ENCODE measurements around the gene KIAA1586.
"Not testable (repeated sequence)": the region's sequence is repeated elsewhere in the genome, so short reads cannot be mapped to it uniquely, and the experiment has no call there.

KIAA1586 gene

GRCh38 chr6:57074383-57074782, 27.9 kb downstream of the KIAA1586 start:
- H3K4me1 ChIP-seq (ENCODE audit: control insufficient read depth, insufficient read depth, low read length), result peaks cover 32% of the 10 kb centered on the region
- peaks cover 79% of the 10 kb centered on the region for H3K27me3 ChIP-seq (ENCODE audit: control insufficient read depth, insufficient read depth, low read length)
- no peak overlapping the region for H3K27ac ChIP-seq (ENCODE audit: low read depth, low read length)
- no peak overlapping the region for H3K4me3 ChIP-seq (ENCODE audit: low read depth, low read length)
- H3K9ac ChIP-seq (ENCODE audit: low read length), result no peak overlapping the region
- H3K36me3 ChIP-seq (ENCODE audit: control insufficient read depth, insufficient read depth, low read length), result no peaks in the 10 kb centered on the region
- no peaks in the 10 kb centered on the region; the same call in 1 of the 2 replicates for H3K9me3 ChIP-seq (ENCODE audit: control insufficient read depth, insufficient read depth, low read depth, low read length)

GRCh38 chr6:57075092-57075491, 28.6 kb downstream of the KIAA1586 start:
- Histone ChIP-seq H3K9ac (ENCODE audit: low read length) (no peak overlapping the region), H3K9me3 (ENCODE audit: control insufficient read depth, insufficient read depth, low read depth, low read length) (no peaks in the 10 kb centered on the region; the same call in 1 of the 2 replicates), H3K36me3 (ENCODE audit: control insufficient read depth, insufficient read depth, low read length) (no peaks in the 10 kb centered on the region)

GRCh38 chr6:57078531-57079207, 32.2 kb downstream of the KIAA1586 start:
- H3K4me1 ChIP-seq (ENCODE audit: control insufficient read depth, insufficient read depth, low read length), result peaks cover 16% of the 10 kb centered on the region
- H3K9ac ChIP-seq (ENCODE audit: low read length), result no peak overlapping the region
- H3K36me3 ChIP-seq (ENCODE audit: control insufficient read depth, insufficient read depth, low read length), result no peaks in the 10 kb centered on the region
- H3K27ac ChIP-seq (ENCODE audit: low read depth, low read length), result no peak overlapping the region
- no peaks in the 10 kb centered on the region for H3K9me3 ChIP-seq (ENCODE audit: control insufficient read depth, insufficient read depth, low read depth, low read length)
- peaks cover 38% of the 10 kb centered on the region for H3K27me3 ChIP-seq (ENCODE audit: control insufficient read depth, insufficient read depth, low read length)
- no peak overlapping the region for H3K4me3 ChIP-seq (ENCODE audit: low read depth, low read length)

More at GRCh38 chr6:57075092-57075491, 28.6 kb downstream of the KIAA1586 start:
- no peak overlapping the region for H3K4me3 ChIP-seq (ENCODE audit: low read depth, low read length)
- peaks cover 26% of the 10 kb centered on the region for H3K4me1 ChIP-seq (ENCODE audit: control insufficient read depth, insufficient read depth, low read length)
- H3K27me3 ChIP-seq (ENCODE audit: control insufficient read depth, insufficient read depth, low read length), result peaks cover 73% of the 10 kb centered on the region
- H3K27ac ChIP-seq (ENCODE audit: low read depth, low read length), result no peak overlapping the region

- no peak overlapping the region for H3K9ac ChIP-seq (ENCODE audit: low read length)
- no peaks in the 10 kb centered on the region for H3K27me3 ChIP-seq (ENCODE audit: control insufficient read depth, insufficient read depth, low read length)
- H3K4me3 ChIP-seq (ENCODE audit: low read depth, low read length), result no peak overlapping the region
- no peaks in the 10 kb centered on the region for H3K36me3 ChIP-seq (ENCODE audit: control insufficient read depth, insufficient read depth, low read length)
- H3K9me3 ChIP-seq (ENCODE audit: control insufficient read depth, insufficient read depth, low read depth, low read length), result no peaks in the 10 kb centered on the region
- no peak overlapping the region for H3K27ac ChIP-seq (ENCODE audit: low read depth, low read length)
- peaks cover 15% of the 10 kb centered on the region; the same call in 1 of the 2 replicates for H3K4me1 ChIP-seq (ENCODE audit: control insufficient read depth, insufficient read depth, low read length)
These were observed 39.0 kb downstream of the KIAA1586 start for GRCh38 chr6:57085471-57085870.

- Histone ChIP-seq H3K4me1 (ENCODE audit: control insufficient read depth, insufficient read depth, low read length) (peaks cover 19% of the 10 kb centered on the region; the same call in 1 of the 2 replicates), H3K27ac (ENCODE audit: low read depth, low read length) (no peak overlapping the region), H3K9ac (ENCODE audit: low read length) (no peak overlapping the region), H3K4me3 (ENCODE audit: low read depth, low read length) (no peak overlapping the region), H3K36me3 (ENCODE audit: control insufficient read depth, insufficient read depth, low read length) (0 out of 2 replicates have a peak, but pooled peaks cover 2% of the 10 kb centered on the region), H3K9me3 (ENCODE audit: control insufficient read depth, insufficient read depth, low read depth, low read length) (no peaks in the 10 kb centered on the region), H3K27me3 (ENCODE audit: control insufficient read depth, insufficient read depth, low read length) (no peaks in the 10 kb centered on the region)
These were observed 40.4 kb downstream of the KIAA1586 start for GRCh38 chr6:57086843-57087242.

- Histone ChIP-seq H3K27ac (ENCODE audit: low read depth, low read length) (no peak overlapping the region), H3K4me3 (ENCODE audit: low read depth, low read length) (no peak overlapping the region), H3K4me1 (ENCODE audit: control insufficient read depth, insufficient read depth, low read length) (peaks cover 15% of the 10 kb centered on the region; the same call in 1 of the 2 replicates), H3K27me3 (ENCODE audit: control insufficient read depth, insufficient read depth, low read length) (no peaks in the 10 kb centered on the region), H3K9ac (ENCODE audit: low read length) (no peak overlapping the region), H3K9me3 (ENCODE audit: control insufficient read depth, insufficient read depth, low read depth, low read length) (no peaks in the 10 kb centered on the region), H3K36me3 (ENCODE audit: control insufficient read depth, insufficient read depth, low read length) (peaks cover 13% of the 10 kb centered on the region; the same call in 1 of the 2 replicates)
These were observed 41.4 kb downstream of the KIAA1586 start for GRCh38 chr6:57087916-57088315.

GRCh38 chr6:57089265-57089664, 42.8 kb downstream of the KIAA1586 start:
- H3K4me1 ChIP-seq (ENCODE audit: control insufficient read depth, insufficient read depth, low read length), result peaks cover 14% of the 10 kb centered on the region; the same call in 1 of the 2 replicates
- H3K4me3 ChIP-seq (ENCODE audit: low read depth, low read length), result peak overlapping the region; percentile 72
- H3K9ac ChIP-seq (ENCODE audit: low read length), result no peak overlapping the region
- no peaks in the 10 kb centered on the region for H3K9me3 ChIP-seq (ENCODE audit: control insufficient read depth, insufficient read depth, low read depth, low read length)
- no peak overlapping the region for H3K27ac ChIP-seq (ENCODE audit: low read depth, low read length)
- no peaks in the 10 kb centered on the region for H3K27me3 ChIP-seq (ENCODE audit: control insufficient read depth, insufficient read depth, low read length)
- peaks cover 19% of the 10 kb centered on the region for H3K36me3 ChIP-seq (ENCODE audit: control insufficient read depth, insufficient read depth, low read length)

- H3K27ac ChIP-seq (ENCODE audit: low read depth, low read length), result peak within 1 kb of the TSS; percentile 7; the same call in 1 of the 2 replicates
- H3K36me3 ChIP-seq (ENCODE audit: control insufficient read depth, insufficient read depth, low read length), result peaks cover 22% of the 10 kb centered on the region
- peak within 1 kb of the TSS; percentile 80 for H3K9ac ChIP-seq (ENCODE audit: low read length)
- H3K4me3 ChIP-seq (ENCODE audit: low read depth, low read length), result peak within 1 kb of the TSS; percentile 72
- no peaks in the 10 kb centered on the region for H3K9me3 ChIP-seq (ENCODE audit: control insufficient read depth, insufficient read depth, low read depth, low read length)
- H3K27me3 ChIP-seq (ENCODE audit: control insufficient read depth, insufficient read depth, low read length), result no peaks in the 10 kb centered on the region
- peaks cover 14% of the 10 kb centered on the region; the same call in 1 of the 2 replicates for H3K4me1 ChIP-seq (ENCODE audit: control insufficient read depth, insufficient read depth, low read length)
These were observed 43.4 kb downstream of the KIAA1586 start, which contains the start of gene ZNF451 for GRCh38 chr6:57089687-57090457. ZNF451 (plus strand) TSS chr6:57090188; CDS start chr6:57090254, 66 bp downstream.

- 0 out of 2 replicates have a peak overlapping the region, but pooled peaks have one; percentile 7 for H3K27ac ChIP-seq (ENCODE audit: low read depth, low read length)
- H3K36me3 ChIP-seq (ENCODE audit: control insufficient read depth, insufficient read depth, low read length), result peaks cover 23% of the 10 kb centered on the region
- not testable (repeated sequence) for H3K4me3 ChIP-seq (ENCODE audit: low read depth, low read length); H3K9me3 ChIP-seq (ENCODE audit: control insufficient read depth, insufficient read depth, low read depth, low read length); H3K9ac ChIP-seq (ENCODE audit: low read length); H3K27me3 ChIP-seq (ENCODE audit: control insufficient read depth, insufficient read depth, low read length)
- H3K4me1 ChIP-seq (ENCODE audit: control insufficient read depth, insufficient read depth, low read length), result peaks cover 14% of the 10 kb centered on the region; the same call in 1 of the 2 replicates
These were observed 44.1 kb downstream of the KIAA1586 start for GRCh38 chr6:57090458-57091067.

GRCh38 chr6:57091375-57091774, 44.9 kb downstream of the KIAA1586 start:
- not testable (repeated sequence) for H3K27me3 ChIP-seq (ENCODE audit: control insufficient read depth, insufficient read depth, low read length); H3K9ac ChIP-seq (ENCODE audit: low read length); H3K9me3 ChIP-seq (ENCODE audit: control insufficient read depth, insufficient read depth, low read depth, low read length); H3K27ac ChIP-seq (ENCODE audit: low read depth, low read length)
- Histone ChIP-seq H3K36me3 (ENCODE audit: control insufficient read depth, insufficient read depth, low read length) (peaks cover 23% of the 10 kb centered on the region), H3K4me3 (ENCODE audit: low read depth, low read length) (peak overlapping the region; percentile 44), H3K4me1 (ENCODE audit: control insufficient read depth, insufficient read depth, low read length) (peaks cover 14% of the 10 kb centered on the region; the same call in 1 of the 2 replicates)
